Uterus (tissue), 2 donors: Measurements from ENCODE around the gene ACAT1.

Source experiments
- POLR2A ChIP-seq, 2 donors: fragments of 450-650 bp; IDR thresholded peaks; one replicate each; pipeline ENCODE4 v1.6.1; 2016; ENCODE audit warnings: antibody characterized with exemption in 2 of 2, mild to moderate bottlenecking in 1 of 2, moderate library complexity in 1 of 2
- TF ChIP-seq, protein P1 (sequence below), 4 experiments: fragments of 200-600 bp in 2 of 4; fragments of 450-650 bp in 2 of 4; sonication (generic) in 2 of 4; IDR thresholded peaks; one replicate each; pipeline ENCODE4 v1.5.1; 2016 to 2019; ENCODE audit warnings: antibody characterized with exemption in 4 of 4, mild to moderate bottlenecking in 2 of 4, moderate library complexity in 1 of 4

DNA sequence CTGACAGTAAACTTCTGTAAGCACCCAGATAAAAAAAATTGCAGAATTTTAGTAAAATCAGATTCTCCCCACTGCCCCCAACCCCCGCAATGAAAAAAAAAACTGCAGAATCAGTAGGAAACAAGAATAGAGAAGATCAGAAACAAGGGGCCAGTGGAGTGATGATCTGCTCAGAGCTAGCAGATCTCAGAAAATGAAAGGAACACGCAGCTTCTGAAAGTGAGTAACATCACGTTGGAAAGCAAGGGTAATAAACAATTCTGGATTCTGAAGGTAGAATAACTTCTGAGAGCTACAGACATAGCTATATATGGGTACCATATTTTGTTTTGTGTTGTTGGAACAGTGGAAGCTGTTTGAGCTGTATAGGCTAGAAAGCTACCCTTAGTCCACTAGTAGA lies 23.2 kb downstream of the ACAT1 start:
- TF ChIP-seq, protein P1, sequence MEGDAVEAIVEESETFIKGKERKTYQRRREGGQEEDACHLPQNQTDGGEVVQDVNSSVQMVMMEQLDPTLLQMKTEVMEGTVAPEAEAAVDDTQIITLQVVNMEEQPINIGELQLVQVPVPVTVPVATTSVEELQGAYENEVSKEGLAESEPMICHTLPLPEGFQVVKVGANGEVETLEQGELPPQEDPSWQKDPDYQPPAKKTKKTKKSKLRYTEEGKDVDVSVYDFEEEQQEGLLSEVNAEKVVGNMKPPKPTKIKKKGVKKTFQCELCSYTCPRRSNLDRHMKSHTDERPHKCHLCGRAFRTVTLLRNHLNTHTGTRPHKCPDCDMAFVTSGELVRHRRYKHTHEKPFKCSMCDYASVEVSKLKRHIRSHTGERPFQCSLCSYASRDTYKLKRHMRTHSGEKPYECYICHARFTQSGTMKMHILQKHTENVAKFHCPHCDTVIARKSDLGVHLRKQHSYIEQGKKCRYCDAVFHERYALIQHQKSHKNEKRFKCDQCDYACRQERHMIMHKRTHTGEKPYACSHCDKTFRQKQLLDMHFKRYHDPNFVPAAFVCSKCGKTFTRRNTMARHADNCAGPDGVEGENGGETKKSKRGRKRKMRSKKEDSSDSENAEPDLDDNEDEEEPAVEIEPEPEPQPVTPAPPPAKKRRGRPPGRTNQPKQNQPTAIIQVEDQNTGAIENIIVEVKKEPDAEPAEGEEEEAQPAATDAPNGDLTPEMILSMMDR (IDR thresholded peaks at IDR 0.05): no peak
- no peak for TF ChIP-seq POLR2A (IDR thresholded peaks at IDR 0.05)
